Measurements from ENCODE around the gene FRAS1.
"Not testable (repeated sequence)": the region's sequence is repeated elsewhere in the genome, so short reads cannot be mapped to it uniquely, and the experiment has no call there.

The FRAS1 gene

DNA sequence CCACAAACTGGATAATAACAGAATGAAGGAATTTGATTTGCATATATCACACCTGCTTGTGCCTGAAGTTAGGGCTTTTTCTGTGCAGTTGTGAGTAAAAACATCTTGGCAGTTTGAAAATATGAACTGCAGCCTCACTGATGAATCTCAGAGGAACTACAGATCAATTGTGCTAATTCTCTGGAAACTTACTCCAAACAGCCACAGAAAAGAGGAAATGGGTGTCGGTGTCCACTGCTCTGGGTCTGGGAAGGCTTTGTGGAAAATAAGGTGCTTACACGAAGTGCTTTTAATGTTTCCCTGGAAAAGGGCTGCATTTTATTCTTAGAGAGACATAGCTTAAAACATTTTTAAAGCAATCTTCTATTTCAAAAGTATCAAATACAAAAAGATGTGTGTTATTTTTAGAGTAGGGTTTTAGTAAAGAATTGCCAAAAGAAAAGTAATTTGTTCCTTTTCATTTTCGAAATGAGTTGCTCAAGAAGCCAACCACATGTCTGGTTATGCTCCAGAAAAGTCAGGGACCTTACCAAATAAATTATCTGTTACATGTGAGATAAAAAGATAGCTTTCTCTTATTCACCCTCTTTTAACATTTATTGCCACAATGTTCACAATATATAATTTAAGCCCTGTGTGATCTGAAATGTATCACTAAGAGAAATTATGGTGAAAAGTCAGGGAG lies 240.1 kb downstream of the FRAS1 start:
- no peak for DNase-seq

DNA sequence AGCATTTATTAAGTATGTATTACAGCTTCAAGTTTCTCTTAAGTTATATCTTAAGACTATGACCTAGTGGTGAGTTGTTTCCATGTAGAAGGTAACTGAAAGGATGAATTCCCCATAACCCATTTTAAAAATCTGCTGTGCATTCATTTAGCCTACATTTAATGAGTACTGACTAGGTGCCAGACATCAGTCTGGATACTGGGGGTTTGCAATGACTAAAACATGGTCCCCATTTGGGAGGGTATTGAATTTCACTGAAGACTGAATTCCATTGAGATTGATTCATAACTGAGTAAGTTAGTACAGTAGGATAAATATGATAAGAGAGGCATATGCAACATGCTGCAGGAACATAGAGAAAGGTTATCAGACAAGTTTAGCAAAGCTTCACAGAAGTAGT lies 241.5 kb downstream of the FRAS1 start:
- DNase-seq: no peak

DNA sequence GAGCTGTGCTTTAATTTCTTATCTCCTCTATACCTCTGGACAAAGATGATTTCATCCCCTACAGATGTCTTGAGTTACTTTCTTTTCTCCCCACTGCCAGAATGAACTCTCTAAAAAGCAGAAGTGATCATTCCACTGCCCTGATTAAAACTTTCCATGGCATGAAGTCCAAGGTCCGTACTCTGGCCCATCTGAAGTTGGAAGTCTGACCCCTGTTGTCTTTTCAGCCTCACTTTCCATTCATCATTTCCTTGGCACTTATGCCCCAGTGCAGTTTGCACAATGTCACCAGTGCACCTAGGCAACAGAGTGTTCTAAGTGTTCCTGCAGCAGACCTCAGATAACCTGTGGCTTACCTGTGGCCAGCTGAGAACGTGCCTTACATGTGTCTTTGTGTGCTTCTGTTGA lies 242.4 kb downstream of the FRAS1 start:
- DNase-seq: no peak

DNA sequence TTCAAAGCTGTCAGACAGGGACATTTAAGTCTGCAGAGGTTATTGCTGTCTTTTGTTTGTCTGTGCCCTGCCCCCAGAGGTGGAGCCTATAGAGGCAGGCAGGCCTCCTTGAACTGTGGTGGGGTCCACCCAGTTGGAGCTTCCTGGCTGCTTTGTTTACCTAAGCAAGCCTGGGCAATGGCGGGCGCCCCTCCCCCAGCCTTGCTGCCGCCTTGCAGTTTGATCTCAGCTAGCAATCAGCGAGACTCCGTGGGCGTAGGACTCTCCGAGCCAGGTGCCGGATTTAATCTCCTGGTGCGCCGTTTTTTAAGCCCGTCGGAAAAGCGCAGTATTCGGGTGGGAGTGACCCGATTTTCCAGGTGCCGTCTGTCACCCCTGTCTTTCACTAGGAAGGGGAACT lies 250.1 kb downstream of the FRAS1 start:
- DNase-seq: not testable (repeated sequence)

DNA sequence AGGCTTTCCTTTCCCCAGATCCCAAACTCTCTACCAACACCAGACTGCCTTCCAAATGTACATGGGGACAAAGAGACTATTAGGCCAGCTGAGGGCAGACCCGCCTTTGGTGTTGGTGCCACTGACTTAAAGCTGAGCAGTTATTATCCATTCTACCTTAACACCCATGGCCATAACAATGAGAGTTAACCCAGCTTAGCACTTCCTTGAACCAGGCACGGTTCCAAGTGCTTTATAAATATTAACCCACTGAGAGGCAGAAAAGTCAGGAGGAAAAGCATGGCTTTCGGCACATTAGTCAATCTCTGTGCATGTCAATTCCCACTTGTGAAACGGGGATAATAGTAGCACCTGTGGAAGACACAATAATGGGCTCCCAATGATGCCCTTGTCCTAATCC lies 251.4 kb downstream of the FRAS1 start:
- DNase-seq: no peak

DNA sequence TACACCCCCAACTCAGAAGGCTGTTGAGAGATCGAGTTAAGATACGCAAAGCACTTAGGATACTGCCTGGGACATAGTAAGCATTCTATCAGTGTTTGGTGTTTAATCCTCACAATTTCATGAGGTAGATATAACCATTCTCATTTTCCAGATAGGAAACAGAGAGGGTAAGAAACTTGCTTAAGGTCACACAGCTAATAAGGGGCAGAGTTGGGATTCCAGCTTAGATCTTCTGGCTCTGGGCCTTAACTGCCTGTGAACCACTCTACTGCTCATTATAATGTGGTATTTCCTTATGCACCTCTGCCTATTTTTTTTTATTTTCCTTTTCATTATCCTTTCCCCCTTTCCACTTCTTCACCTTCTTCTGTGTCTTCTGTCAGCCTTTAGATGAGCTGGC lies 252.2 kb downstream of the FRAS1 start:
- DNase-seq: no peak

DNA sequence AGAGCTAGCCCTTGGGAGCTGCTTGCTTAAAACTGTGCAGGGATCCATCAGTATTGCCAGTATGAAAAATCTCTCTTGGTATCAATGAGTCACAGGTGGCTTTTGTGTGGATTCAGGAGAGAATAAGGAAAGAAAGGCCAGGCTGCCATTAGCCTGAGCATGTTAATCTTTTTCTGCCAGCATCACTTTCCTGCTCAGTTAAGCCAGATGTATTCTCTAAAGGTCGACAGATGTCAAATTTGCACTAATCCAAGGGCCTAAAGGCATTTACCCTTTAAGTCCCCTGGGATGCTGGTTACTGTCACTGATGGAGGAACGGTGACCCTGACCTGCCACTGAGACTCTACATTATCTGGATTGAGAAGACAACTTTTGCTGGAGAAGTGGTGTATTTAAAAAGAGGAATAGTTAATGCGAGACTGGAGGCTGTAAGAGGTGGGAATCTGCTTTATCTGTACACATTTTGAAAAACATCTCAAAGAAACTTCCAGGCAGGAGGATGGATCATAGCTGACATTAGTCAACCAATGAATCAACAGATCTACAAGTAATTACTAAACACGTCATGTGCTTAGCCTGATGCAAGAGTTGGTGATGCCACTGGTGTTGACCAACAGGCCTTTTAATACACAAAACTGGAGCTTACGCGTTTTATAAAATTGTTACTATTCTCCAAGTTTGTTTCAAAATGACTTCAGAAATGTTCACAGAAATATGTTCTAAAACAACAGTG lies 253.1 kb downstream of the FRAS1 start:
- no peak for DNase-seq

DNA sequence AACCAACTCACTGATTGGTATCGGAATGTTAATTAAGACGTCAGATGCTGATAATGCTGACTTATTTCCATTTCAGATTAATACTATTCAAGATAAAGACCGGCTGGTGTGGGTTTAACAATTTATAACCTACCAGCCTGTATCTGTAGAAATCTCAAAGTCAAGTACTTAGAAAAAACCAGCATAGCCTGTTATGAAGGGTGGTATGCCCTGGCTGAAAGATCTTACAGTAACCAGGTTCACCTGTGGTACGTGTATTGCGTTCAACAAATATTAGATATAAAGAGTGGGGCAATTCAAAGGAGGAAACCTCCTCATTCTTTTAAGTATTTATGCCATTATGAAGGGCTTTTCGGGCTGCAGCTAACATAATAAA lies 253.6 kb downstream of the FRAS1 start:
- DNase-seq: no peak

DNA sequence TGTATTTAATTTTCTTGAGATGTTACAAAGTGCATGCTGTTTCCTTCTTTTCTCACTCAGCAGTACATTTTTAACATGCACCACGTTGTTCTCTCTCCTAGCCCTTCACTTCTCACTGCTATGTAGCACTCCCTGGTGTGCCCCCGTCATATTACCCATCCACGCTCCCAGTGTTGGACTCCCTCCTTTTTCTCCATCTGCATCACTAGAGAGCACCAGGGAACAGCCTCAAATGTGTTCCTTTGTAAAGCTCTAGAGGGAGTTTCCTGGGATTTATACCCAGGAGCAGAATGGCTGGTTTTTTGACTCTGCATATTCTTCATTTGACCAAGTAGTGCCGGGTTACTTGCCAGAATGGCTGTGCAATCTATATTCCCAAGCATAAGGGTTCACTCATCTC lies 254.2 kb downstream of the FRAS1 start:
- no peak for DNase-seq

DNA sequence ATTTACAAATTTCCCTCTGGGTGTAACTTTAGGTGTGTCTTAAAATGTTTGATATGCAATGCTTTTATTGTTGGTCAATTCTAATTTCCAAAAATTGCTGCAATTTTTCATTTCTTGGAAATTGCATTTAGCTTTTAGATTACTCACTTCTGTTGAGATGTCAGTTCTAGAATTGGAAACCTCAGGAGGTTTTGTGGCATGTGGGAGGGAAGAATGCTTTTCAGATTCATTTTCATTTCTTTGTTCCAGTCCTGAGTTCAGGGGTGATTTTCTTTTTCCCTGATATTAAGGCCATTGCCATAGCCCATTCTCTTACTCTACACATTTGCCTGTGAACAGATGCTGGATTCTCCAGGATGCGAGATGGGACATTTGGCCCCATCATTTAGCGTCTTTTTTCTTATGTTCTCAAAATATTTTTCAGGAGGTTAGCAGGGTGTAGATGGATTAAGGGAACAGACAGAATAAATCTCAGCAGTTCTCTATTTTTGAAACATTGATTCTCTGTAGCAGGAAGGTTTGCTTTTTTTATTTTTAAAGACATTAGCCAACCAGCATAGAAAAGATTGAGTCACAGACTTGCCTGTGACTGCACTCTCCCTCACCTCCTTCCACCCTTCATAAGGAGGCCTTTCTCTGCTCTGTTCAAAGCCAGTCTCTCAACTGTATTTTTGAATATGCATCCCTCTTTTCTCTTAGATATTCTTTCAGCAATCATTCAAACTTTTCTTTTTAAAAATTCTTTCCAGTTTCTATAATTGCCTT lies 256.0 kb downstream of the FRAS1 start:
- DNase-seq: no peak

DNA sequence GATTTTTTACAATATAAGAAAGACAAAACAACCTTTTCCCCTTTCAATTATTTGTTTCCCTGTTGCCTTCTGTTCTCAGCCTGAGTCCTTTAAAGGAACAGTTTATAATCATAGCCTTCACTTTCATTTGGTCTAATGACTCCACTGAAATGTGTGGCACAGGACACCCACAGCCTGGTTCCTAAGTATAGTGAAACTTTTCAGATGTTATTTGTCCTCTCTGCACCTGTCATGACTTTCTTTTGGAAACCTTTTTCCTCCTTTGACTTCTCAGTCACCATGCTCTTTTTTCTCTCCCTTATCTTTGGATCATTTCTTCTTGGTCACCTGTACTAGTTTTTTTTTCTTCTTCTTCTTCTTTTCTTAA lies 256.6 kb downstream of the FRAS1 start:
- DNase-seq: no peak

DNA sequence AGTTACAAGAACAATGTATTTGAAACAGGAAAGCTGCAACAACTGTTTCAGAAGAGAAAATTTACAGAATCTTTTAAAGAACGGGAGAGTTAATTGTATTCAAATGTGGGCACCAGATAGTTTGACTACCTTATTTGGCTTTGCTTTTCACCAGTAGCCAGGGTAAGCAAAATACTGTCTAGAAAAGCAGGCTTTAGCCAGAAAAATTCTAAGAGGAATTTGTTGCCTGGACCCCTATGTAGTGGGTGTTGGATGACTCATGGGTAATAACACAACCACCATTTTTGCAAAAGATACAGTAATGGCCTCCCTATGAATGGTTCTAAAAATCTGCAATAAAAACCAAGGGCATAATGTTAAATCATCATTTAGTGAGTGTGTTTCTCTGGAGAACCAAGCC lies 261.0 kb downstream of the FRAS1 start:
- no peak for DNase-seq

DNA sequence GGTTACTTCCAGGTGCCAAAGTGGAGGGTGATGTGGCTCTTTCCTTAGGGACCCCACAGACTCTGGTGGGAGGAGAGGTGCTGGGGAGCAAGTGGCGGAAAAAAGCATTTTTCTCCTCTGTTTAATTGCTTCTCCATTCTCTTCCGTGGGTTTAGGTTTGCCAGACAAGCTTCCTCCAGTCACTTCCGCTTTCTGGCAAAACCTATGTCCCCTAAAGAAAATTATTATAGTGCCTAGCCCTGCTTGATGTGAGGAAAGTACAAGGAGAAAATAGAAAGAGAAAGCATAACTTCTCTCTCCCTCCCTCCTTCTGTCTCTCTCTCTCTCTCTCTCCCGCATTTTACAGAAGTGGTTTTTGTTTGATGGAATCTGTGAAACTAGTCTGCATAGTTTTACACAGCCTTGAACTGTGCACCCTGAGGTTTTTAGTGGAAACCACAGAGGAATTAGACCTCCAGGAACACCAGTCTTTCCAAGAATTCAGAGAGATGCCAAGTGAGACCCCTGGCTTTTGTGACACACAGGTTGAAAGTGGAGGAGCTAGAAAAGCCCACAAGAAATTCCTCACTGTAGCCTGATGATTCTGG lies 263.3 kb downstream of the FRAS1 start:
- no peak for DNase-seq

DNA sequence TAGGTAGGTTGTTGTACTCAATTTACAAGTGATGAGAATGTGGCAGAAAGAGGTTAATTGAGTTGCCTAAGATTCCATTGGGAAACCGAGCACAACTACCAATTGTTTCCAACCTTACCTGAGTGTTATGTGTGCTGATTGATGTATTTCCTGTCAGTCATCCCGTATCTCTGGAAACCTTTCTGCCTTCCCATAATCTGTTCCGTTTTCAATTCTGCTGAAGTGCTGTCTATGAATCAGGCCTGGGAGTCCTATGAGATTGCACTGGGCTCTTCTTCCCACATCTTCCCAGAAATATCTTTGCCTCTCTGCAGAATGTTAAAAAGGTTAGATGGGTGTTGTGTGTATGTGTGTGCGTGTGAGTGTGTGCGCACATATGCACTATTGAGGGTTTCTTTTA lies 264.9 kb downstream of the FRAS1 start:
- no peak for DNase-seq

DNA sequence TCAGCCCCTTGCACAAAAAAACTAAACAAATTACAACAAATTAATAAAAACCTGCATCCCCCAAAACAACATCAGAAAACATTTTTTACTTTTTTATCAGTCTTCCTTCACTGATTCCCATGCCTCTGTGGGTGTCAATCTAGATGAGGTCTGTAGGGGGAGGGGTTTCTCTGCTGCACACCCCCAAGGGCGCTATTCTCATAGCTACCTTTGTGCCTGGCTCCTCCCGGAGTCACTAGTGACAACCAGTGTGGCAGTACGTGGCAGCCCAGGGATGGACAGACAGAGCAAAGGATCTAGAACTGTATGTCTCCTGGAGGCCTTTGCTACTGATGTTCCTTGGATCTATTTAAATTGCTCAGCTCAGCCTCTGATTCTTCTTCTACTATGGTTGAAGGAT lies 266.3 kb downstream of the FRAS1 start:
- DNase-seq: no peak

DNA sequence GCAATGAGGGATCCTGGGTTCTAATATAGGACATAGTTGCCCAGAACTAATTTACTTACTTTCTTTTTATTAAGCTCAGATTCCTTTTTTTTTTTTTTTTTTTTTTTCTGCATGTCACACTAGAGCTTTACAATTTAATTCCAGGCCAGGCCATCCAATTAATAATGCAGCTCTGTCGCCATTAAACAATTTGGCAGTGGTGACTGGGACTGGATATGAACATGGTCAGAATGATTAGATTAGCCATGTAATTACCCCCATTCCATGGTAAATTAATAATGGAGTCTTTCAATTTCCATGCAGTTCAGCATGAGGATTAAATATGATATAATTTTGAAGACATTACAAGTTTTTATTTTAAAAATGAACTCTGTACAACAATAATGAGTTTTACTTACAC lies 267.5 kb downstream of the FRAS1 start:
- DNase-seq: no peak

DNA sequence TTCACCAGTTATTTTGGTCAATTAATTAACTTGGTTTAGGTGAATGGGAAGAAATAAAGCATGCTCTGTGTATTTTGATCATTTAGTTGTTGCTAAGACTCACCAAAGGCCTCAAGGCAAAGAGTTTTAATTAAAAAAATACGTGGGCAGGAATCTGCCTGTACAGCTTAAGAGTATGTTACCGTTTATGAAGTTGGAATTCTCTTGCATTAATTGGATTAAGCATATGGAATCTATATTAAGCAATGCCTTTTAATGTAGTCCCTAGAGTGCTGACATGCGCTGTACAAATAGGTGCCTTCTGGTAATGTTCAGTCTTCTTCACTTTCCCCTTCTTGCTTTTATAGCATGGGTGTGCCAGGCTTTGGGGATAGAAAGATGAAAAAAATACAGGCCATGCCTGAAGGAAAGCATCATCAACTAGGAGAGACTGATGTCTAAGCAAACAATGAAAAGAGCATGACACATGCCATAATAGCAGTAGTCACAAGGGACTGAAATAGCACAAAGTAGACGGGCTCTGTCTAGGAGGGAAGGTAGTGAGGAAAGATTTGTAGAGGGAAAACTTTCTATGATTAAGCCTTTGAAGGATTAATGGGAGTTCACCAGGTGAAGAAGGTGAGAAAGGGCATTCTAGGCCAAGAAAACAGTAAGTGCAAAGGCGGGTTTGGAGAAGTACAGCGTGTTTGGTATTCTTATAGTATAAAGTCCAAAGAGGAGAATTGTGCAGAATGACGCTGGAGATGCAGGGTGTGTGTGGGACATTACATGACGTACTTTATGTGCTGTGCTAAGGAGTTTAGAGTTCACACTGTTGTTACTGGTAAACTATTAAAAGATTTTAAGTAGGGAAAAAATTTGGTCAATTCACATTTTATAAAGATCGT lies 268.4 kb downstream of the FRAS1 start:
- no peak for DNase-seq

DNA sequence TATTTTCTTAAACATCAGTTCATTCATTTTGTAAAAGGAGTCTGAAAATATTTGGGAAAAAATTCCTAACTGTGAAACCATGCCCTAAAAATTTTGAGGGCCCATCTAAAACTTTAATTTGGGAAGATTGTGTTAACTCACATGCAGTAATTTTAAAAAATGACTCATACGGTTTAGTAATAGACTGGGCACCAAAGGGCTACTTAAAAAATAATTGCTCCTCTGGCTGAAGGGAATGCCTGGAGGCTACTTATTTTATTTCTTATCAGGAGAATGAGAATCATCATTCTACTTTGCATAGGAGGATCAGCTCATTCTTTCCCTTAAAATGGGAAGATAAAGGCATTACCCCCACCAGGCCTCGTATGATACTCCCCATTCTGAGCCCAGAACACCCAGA lies 271.5 kb downstream of the FRAS1 start:
- DNase-seq: not testable (repeated sequence)

DNA sequence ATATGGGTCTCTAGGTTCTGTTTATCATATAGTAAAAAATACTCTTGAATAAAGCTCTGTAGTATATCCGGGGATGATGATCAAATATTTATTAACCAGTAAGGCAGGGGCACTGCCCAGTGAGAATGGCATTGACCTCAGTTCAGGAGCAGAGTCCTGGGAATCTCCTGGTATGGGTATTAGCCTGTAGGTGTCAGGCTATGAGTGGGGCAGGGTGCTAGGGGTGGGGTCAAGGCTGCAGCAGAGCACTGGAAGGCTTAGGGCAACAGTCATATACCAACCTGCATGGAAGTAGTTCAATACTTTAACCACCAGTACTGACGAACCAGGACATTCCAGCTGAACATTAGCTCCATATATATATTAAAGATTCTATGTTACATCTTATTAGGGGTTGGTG lies 274.1 kb downstream of the FRAS1 start:
- no peak for DNase-seq

DNA sequence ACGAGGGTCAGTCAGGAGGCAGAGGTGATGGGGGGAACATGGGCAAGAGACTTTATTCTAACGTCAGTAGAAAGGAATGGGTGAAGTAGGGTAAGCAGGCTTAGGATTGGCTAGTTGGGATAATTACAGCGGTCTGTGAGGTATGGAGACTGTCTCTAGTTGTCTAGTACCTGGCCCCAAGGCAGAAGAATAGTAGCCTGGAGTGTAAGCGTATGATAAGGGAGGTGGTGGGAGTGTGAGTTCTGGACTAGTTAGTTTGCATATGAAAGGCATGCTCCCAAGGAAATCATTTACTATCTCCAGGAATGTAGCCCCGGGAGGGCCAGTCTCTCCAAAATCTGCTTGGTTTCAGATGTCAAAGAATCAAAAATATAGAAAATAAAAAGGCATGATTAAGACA lies 274.8 kb downstream of the FRAS1 start:
- DNase-seq: no peak

DNA sequence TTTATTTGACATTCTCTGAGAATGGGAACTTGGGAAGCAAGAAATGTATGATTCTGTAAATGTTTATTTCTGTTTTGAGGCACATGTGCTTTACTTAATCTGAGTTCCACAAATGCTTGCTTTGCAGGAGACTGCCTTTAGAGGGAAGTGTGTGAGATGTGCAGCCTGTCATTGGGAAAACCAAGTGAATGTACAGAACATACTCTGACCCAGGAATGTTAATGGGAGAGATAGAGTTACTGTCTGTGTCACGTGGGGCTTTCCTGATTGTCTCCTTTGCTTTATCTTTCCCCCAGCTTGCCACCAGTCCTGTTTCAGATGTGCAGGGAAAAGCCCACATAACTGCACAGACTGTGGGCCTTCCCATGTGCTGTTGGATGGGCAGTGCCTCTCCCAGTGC lies 275.9 kb downstream of the FRAS1 start:
- no peak for DNase-seq

DNA sequence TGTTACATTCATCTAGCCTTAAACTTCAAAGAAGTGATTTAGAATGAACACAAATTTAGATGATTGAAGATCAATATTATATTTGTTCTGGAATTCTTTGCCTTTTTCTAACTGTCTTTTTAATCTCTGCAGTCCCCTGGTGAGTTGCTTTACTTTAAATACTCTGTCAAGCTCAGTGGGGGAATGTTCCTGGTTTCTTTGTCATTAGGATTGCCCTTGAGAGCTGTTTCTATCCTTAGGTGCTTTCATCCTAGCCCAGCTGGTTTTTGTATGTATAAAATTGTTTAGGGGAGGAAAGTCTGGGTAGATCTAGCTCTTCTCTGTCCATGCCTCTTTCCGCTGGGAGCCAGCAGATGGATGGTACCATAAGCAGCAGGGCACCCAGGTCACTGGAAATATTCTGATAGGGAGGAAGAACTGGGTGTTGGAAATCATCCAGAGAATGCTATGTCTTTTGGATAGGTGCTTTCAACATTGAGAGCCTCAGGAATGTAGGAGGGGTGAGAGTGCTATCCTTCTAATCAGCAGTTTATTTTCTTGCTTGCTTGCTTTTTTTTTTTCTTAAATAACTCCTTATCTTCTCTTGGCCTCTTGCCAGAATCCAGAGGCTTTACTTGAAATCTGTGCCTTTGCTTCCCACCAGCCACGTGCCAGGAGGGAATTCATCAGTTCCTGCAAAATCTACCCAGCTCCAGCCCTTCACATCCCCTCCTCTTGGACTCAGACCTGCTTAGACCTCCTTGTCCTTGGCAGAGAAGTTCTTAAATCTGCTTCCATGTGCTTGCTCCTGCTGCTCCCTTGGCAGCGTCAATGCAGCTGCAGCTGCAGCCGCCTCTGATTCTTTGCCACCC lies 279.2 kb downstream of the FRAS1 start:
- no peak for DNase-seq
